Muscle layer of colon (tissue), 2 donors: ENCODE data around the gene CCDC43.
"Not testable (repeated sequence)": the region's sequence is repeated elsewhere in the genome, so short reads cannot be mapped to it uniquely, and the experiment has no call there.

ENCODE experiments used
- H3K27ac ChIP-seq: one replicate; pipeline ENCODE4 v1.7.0; 2013; ENCODE audit warnings: low read depth, mild to moderate bottlenecking, low read length, moderate library complexity
- H3K27me3 ChIP-seq, 2 donors: one replicate each; pipeline ENCODE4 v1.7.0; 2013; ENCODE audit warnings: low read length in 2 of 2, mild to moderate bottlenecking in 2 of 2; ENCODE audit not compliant: insufficient read depth in 2 of 2, control insufficient read depth in 1 of 2
- H3K36me3 ChIP-seq: one replicate; pipeline ENCODE4 v1.7.0; 2013; ENCODE audit warnings: mild to moderate bottlenecking, low read length; ENCODE audit not compliant: insufficient read depth
- H3K4me1 ChIP-seq: one replicate; pipeline ENCODE4 v1.7.0; 2013; ENCODE audit warnings: mild to moderate bottlenecking, low read length; ENCODE audit not compliant: insufficient read depth
- H3K4me3 ChIP-seq, 2 donors: one replicate each; pipeline ENCODE4 v1.7.0; 2013; ENCODE audit warnings: low read length in 2 of 2, low read depth in 1 of 2, mild to moderate bottlenecking in 1 of 2, moderate library complexity in 1 of 2
- H3K9ac ChIP-seq: one replicate; pipeline ENCODE4 v1.7.0; 2013; ENCODE audit warnings: low read length
- H3K9me3 ChIP-seq: one replicate; pipeline ENCODE4 v1.7.0; 2013; ENCODE audit warnings: mild to moderate bottlenecking, low read length
- donor health status: abdominal sarcoma.
- donor health status: Adenocarcinoma of cecum.

The CCDC43 gene

GRCh38 chr17:44637066-44637465 lies 52.5 kb downstream of the CCDC43 start:
- Histone ChIP-seq H3K4me3 (no peak overlapping the region), H3K36me3 (no peaks in the 10 kb centered on the region), H3K27ac (no peak overlapping the region), H3K9me3 (no peaks in the 10 kb centered on the region), H3K4me1 (no peaks in the 10 kb centered on the region), H3K27me3 (no peaks in the 10 kb centered on the region), H3K9ac (no peak overlapping the region)

GRCh38 chr17:44636562-44636961 lies 53.0 kb downstream of the CCDC43 start:
- H3K36me3 ChIP-seq, result no peaks in the 10 kb centered on the region
- H3K4me3 ChIP-seq, result no peak overlapping the region
- H3K9me3 ChIP-seq, result no peaks in the 10 kb centered on the region
- no peaks in the 10 kb centered on the region for H3K4me1 ChIP-seq
- no peaks in the 10 kb centered on the region for H3K27me3 ChIP-seq
- H3K27ac ChIP-seq, result no peak overlapping the region
- no peak overlapping the region for H3K9ac ChIP-seq

GRCh38 chr17:44634401-44634800 lies 55.2 kb downstream of the CCDC43 start:
- H3K27ac ChIP-seq, H3K4me3 ChIP-seq, H3K27me3 ChIP-seq, H3K4me1 ChIP-seq, H3K9ac ChIP-seq, H3K9me3 ChIP-seq, H3K36me3 ChIP-seq: not testable (repeated sequence)

GRCh38 chr17:44633998-44634397 lies 55.6 kb downstream of the CCDC43 start:
- Histone ChIP-seq H3K36me3 (no peaks in the 10 kb centered on the region), H3K9ac (no peak overlapping the region), H3K27me3 (no peaks in the 10 kb centered on the region)

GRCh38 chr17:44630703-44631102 lies 58.9 kb downstream of the CCDC43 start:
- H3K4me1 ChIP-seq, result no peaks in the 10 kb centered on the region
- no peak overlapping the region for H3K9ac ChIP-seq
- H3K36me3 ChIP-seq, result no peaks in the 10 kb centered on the region
- H3K27me3 ChIP-seq, result no peaks in the 10 kb centered on the region
- no peak overlapping the region for H3K27ac ChIP-seq
- no peak overlapping the region for H3K4me3 ChIP-seq
- no peaks in the 10 kb centered on the region for H3K9me3 ChIP-seq

More at GRCh38 chr17:44633998-44634397, 55.6 kb downstream of the CCDC43 start:
- H3K4me3 ChIP-seq, result no peak overlapping the region
- H3K4me1 ChIP-seq, result no peaks in the 10 kb centered on the region
- H3K9me3 ChIP-seq, result no peaks in the 10 kb centered on the region
- H3K27ac ChIP-seq, result no peak overlapping the region

- no peaks in the 10 kb centered on the region for H3K9me3 ChIP-seq
- no peak overlapping the region for H3K27ac ChIP-seq
- no peaks in the 10 kb centered on the region for H3K27me3 ChIP-seq
- H3K9ac ChIP-seq, result no peak overlapping the region
- H3K4me1 ChIP-seq, result no peaks in the 10 kb centered on the region
- H3K4me3 ChIP-seq, result no peak overlapping the region
- no peaks in the 10 kb centered on the region for H3K36me3 ChIP-seq
These were observed 60.3 kb downstream of the CCDC43 start for GRCh38 chr17:44629314-44629713.

- Histone ChIP-seq H3K4me1 (no peaks in the 10 kb centered on the region), H3K27me3 (no peaks in the 10 kb centered on the region), H3K36me3 (no peaks in the 10 kb centered on the region), H3K27ac (no peak overlapping the region), H3K9ac (no peak overlapping the region), H3K4me3 (no peak overlapping the region), H3K9me3 (no peaks in the 10 kb centered on the region)
These were observed 61.1 kb downstream of the CCDC43 start for GRCh38 chr17:44628243-44629188.

GRCh38 chr17:44627513-44628242 lies 61.9 kb downstream of the CCDC43 start:
- no peak overlapping the region for H3K4me3 ChIP-seq
- H3K27ac ChIP-seq, result no peak overlapping the region
- no peak overlapping the region for H3K9ac ChIP-seq

More at GRCh38 chr17:44627513-44628242, 61.9 kb downstream of the CCDC43 start:
- Histone ChIP-seq H3K9me3 (no peaks in the 10 kb centered on the region), H3K4me1 (no peaks in the 10 kb centered on the region), H3K36me3 (no peaks in the 10 kb centered on the region), H3K27me3 (no peaks in the 10 kb centered on the region)
